ENCODE results near the gene CCDC3.
"Not testable (repeated sequence)": the region's sequence is repeated elsewhere in the genome, so short reads cannot be mapped to it uniquely, and the experiment has no call there.

Gene CCDC3

GRCh38 chr10:12999849-13000248 lies 1.7 kb downstream of the CCDC3 start:
- no peak for DNase-seq

GRCh38 chr10:12995425-12995861 lies 6.1 kb downstream of the CCDC3 start:
- DNase-seq = no peak

GRCh38 chr10:12993595-12993994 lies 7.9 kb downstream of the CCDC3 start:
- DNase-seq = no peak

DNA sequence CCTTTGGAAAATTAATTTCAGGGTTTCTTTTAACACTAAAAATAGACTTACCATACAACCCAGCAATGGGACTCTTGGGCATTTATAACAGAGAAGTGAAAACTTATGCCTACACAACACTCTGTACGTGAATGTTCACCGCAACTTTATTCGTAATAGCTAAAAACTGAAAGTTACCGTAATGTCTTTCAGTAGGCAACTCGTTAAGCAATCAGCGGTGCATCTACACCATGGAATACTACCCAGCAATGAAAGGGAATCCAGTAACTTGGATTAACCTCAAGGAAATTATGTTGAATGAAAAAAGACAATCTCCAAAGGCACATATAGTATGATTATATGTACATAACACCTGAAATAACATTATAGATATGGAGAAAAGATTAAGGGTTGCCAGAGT lies 16.2 kb downstream of the CCDC3 start:
- no peak for DNase-seq

DNA sequence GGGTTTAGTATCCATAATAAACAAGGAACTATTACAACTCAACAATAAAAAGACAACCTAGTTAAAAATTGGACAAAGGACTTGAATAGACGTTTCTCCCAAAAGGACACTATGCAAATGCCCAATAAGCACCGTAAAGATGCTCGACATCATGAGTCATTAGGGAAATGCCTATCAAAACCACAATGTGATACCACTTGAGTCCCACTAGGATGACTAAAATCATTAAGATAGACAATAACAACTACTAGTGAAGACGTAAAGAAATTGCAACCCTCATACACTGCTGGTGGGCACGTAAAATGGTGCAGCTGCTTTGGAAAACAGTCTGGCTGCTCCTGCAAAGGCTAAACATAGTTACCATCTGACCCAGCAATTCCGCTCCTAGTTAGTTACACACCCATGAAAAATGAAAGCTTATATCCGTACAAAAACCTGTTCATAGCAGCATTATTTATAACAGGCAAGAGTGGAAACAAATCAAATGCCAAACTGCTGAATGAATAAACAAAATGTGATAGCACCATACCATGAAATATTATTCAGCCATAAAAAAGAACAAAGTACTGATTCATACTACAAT lies 17.3 kb downstream of the CCDC3 start:
- DNase-seq = no peak

GRCh38 chr10:12983568-12983967 lies 17.9 kb downstream of the CCDC3 start:
- not testable (repeated sequence) for DNase-seq

- no peak for DNase-seq
Observed at GRCh38 chr10:12981570-12981969, 19.9 kb downstream of the CCDC3 start.

DNA sequence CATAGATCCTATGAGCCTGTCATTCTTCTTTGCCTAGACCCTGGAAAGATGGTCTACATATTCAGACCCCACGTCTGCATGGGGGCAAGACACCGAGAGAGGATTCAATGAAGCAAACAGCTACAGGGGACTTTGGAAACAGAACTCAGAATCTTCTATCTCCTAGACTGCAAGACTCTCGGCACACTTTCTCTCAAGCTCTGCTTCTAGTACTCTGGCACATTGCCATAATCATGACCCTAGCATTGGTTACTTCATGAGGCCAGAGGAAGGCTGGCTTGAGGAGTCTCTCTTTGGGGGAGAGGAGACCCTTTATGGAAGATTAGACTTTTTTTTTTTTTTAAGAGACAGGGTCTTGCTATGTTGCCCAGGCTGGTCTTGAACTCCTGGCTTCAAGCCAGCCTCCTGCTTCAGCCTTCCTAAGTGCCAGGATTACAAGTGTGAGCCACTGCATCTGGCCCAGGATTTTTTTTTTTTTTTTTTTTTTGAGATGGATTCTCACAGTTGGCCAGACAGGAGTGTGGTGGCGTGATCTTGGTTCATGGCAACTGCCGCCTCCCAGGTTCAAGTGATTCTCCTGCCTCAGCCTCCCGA lies 20.7 kb downstream of the CCDC3 start:
- no peak for DNase-seq

- no peak for DNase-seq
Observed at GRCh38 chr10:12980102-12980661, 21.3 kb downstream of the CCDC3 start.

DNA sequence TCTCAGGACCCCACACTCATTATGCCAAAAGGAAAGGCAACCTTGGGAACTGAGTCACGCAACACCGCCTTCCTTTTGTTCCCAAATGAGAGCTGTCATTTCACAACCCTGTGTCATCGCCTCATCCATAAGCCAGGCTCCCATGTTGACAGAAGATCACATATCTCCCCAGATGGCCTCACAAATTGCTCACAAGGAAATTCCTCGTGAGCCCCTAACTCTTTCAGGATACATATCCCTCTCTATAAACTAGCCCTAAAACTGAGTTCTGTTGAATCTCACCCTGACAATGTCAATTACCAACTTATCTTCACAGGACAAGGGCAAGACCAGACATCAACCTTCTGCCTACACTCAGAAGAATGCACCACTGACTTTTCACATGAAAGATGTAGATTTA lies 22.6 kb downstream of the CCDC3 start:
- no peak for DNase-seq

DNA sequence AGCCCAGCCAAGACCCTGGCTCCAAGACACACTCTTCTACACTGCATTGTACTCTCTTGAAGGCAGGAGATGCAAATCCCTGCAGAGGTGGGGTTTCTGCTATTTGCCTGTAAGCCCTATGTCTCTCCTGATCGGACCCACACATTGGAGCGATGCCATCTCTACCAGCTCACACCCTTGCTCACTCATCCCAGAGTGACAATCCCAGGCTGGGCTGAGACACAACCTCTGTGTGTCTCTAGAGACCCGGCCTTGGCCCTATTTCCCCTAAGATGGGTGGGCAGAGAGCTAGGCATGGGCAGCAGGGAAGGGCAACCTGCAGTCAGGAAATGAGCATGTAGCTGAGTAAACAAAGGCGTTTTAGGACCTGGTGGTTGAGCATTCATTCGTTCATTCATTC lies 25.6 kb downstream of the CCDC3 start:
- DNase-seq = no peak

DNA sequence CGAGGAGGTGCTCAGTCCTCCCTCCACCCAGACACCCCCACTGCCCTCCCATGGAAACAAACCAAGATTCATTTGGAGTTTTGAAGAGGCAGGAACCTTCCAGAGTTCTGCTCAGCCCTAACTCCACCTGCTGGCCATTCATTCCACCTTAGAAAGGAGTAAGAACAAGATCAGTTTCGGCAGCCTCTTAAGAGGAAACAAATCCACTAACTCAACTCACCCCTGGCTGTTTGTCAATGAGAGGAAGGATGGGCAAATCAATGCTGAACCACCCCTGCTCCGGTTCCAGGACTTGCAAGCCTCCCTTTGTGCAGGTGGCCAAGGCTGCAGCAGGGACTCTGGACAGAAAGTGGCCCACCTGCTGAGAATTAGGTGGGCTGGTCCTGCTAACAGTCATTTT lies 26.2 kb downstream of the CCDC3 start:
- no peak for DNase-seq

- DNase-seq = no peak
Observed at GRCh38 chr10:12974491-12975199, 26.9 kb downstream of the CCDC3 start.

DNA sequence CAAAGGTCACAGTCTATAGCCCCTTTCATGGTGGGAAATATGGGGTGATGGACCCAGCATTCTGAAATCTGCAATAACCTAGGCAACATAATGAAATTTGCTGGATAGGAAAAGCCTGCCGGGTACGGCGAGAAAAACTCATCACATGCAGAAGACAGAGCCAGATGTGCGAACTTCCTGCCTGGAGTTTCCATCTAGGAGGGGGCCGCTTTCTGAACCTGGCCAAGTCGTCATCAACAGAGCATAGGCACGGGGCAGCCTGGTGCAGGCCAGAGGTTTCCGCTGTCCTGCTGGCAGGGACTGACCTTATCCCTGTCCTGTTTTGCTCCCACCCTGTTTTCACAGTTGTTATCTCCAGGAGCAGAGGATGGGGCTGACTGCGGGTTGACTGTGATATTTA lies 27.4 kb downstream of the CCDC3 start:
- no peak for DNase-seq

DNA sequence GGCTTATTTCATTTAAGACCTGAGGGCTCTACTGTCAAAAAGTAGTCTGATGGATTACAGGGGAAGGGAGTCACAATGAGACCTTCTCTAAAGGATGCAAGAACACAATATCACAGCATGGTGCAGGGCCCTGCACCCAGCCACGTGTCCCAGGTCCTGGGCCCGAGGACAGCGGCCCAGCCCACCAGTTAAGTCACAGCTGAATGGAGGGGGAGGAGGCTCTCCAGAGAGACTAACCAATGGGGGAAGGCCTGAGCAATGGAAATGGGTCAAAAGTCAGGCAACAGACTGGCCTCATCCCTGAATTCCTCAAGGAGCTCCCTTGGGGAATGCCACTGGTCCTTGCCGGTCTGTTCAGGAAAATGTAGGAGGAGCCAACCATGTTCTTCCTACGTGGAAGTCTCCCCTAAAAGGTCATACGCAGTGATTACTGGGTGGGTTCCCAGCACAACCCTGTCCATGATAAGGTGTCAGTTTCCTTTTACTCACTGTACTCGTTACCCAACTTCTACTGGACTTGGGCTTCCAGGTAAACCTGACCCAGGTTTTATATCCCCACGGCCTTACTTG lies 28.3 kb downstream of the CCDC3 start:
- DNase-seq = no peak

DNA sequence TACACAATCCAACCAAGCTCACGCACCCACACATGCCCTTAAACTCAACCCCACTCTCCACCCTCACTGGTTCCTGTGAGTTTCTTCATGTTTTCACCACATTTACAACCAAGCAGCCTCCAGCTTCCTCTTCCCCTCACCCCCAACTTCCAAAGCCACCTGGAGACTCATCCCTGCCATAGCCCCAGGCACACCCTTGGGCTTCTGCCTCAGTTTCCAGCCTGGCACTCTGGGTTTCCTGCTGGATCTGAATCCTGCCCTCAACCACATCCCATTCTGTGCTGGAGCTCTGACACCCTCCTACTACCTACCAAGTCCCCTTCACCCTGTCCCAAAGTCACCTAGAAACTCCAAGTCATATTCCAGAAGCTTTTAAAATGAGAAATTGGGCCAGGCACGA lies 29.4 kb downstream of the CCDC3 start:
- DNase-seq = no peak

- DNase-seq = no peak
Observed at GRCh38 chr10:12971001-12971788, 30.3 kb downstream of the CCDC3 start.

- no peak for DNase-seq
Observed at GRCh38 chr10:12969951-12970350, 31.6 kb downstream of the CCDC3 start.

DNA sequence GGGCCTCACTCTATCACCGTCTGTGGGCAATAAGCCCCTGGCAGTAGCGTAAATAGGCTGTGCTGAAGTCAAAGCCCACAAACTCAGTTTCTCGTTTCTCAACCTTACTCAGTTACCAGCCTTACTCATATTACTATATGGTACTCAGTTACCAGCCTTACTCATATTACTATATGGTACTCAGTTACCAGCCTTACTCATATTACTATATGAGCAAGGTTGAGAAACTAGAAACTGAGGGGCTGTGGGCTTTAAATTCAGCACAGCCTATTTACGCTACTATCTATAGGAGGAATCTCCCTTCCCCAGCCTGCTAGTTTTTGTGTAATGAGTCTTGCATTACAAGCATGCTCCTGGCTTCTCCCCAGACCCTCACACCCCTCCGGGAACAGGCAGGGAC lies 35.4 kb downstream of the CCDC3 start:
- DNase-seq = no peak

DNA sequence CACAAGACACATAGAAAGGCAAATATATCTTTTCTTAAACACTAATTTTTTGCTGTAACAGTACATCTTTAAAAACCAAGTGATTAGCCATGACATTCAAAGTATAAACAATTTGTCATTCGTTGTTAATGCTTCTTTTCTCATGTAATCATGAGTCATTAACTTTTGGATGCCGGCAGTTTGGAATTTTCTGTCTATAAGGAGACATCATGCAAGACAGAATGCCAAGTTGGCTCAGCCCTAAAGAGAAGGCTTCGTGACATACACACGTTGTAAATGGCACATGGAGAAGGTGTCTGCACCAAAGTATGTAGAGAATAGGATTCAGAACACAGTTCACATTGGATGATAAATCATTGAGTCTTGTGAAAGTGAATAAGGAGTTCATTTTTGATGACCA lies 35.9 kb downstream of the CCDC3 start:
- DNase-seq = no peak

- no peak for DNase-seq
Observed at GRCh38 chr10:12962556-12962955, 39.0 kb downstream of the CCDC3 start.

GRCh38 chr10:12961416-12962205 lies 39.9 kb downstream of the CCDC3 start:
- DNase-seq = no peak
